Smooth muscle cell (in vitro differentiated cells): ENCODE data around the gene MYO7A. TPM values are rescaled to one million over a fixed set of nuclear protein-coding genes. Genes with fewer than 3 reads are reported as not detected.

Experiments
- DNase-seq: peaks from one replicate; lab custom pipeline; 2025; ENCODE audit not compliant: unreplicated experiment; lab: John Stamatoyannopoulos, UW
- H2AFZ ChIP-seq: fragments of 200-600 bp; sonication (generic); 2 replicates; pipeline ENCODE4 v1.6.0; 2016; ENCODE audit warnings: antibody characterized with exemption, low read depth, mild to moderate bottlenecking
- H3F3A ChIP-seq: fragments of 200-600 bp; sonication (generic); 2 replicates; pipeline ENCODE4 v1.6.0; 2017; ENCODE audit warnings: antibody characterized with exemption, low read depth
- H3K27ac ChIP-seq: fragments of 200-600 bp; sonication (generic); 2 replicates; pipeline ENCODE4 v1.5.1; 2016; ENCODE audit warnings: low read depth, mild to moderate bottlenecking
- H3K27me3 ChIP-seq: fragments of 200-600 bp; sonication (generic); 2 replicates; pipeline ENCODE4 v1.6.1; 2016; ENCODE audit warnings: low read depth, mild to moderate bottlenecking
- H3K36me3 ChIP-seq: fragments of 200-600 bp; sonication (generic); 2 replicates; pipeline ENCODE4 v1.5.1; 2016; ENCODE audit warnings: low read depth
- H3K4me1 ChIP-seq: fragments of 200-600 bp; sonication (generic); 2 replicates; pipeline ENCODE4 v1.5.1; 2016; ENCODE audit warnings: low read depth
- H3K4me2 ChIP-seq: fragments of 200-600 bp; sonication (generic); 2 replicates; pipeline ENCODE4 v1.6.0; 2016; ENCODE audit warnings: mild to moderate bottlenecking
- H3K4me3 ChIP-seq: fragments of 200-600 bp; sonication (generic); 2 replicates; pipeline ENCODE4 v1.5.1; 2016; ENCODE audit warnings: mild to moderate bottlenecking
- H3K79me2 ChIP-seq: fragments of 200-600 bp; sonication (generic); 2 replicates; pipeline ENCODE4 v1.6.0; 2016; ENCODE audit warnings: low read depth, mild to moderate bottlenecking
- H3K9ac ChIP-seq: fragments of 200-600 bp; sonication (generic); 2 replicates; pipeline ENCODE4 v1.6.0; 2016; ENCODE audit warnings: low read depth
- H3K9me3 ChIP-seq: fragments of 200-600 bp; sonication (generic); replicated peaks from 2 replicates; pipeline ENCODE4 v1.5.1; 2016; ENCODE audit warnings: low read depth
- H4K20me1 ChIP-seq: fragments of 200-600 bp; sonication (generic); 2 replicates; pipeline ENCODE4 v1.6.0; 2016; ENCODE audit warnings: low read depth
- WGBS: methylation state at CpG from one replicate; pipeline ENCODE4 v1.1.7; 2016; ENCODE audit warnings: low lambda C conversion rate; 5-methylcytosine and 5-hydroxymethylcytosine counted together
- polyA plus RNA-seq: library from polyadenylated mRNA; unstranded; fragments of >200 nt; fragmentation: Nextera tagmentation; extraction: Ambion mirVana; gene quantifications from 2 replicates; pipeline ENCODE4 v1.2.1, GENCODE V29; 2016
- total RNA-seq: library from RNA; depleted of rRNA; stranded (reverse); fragments of >200 nt; gene quantifications from 2 replicates; pipeline ENCODE4 v1.2.3, GENCODE V29; 2014
- TF ChIP-seq, protein P1 (sequence below): fragments of 200-600 bp; sonication (generic); IDR thresholded peaks from 2 replicates; pipeline ENCODE4 v1.5.1; 2017; ENCODE audit warnings: borderline replicate concordance, mild to moderate bottlenecking, antibody characterized with exemption; ENCODE audit not compliant: insufficient read depth, poor library complexity, severe bottlenecking

The MYO7A gene
- total and polyA plus RNA-seq, 2 experiments from 2014 or later: 0.08 to 0.18 TPM

- 93% methylated on average over 3 of the region's 3 CpGs for WGBS
- Histone ChIP-seq H3K9me3 (no peaks in the 10 kb centered on the region), H3K27ac (no peak overlapping the region), H3K4me2 (no peak overlapping the region), H3K79me2 (no peaks in the 10 kb centered on the region), H3K4me3 (no peak overlapping the region), H3K27me3 (no peaks in the 10 kb centered on the region), H4K20me1 (peaks cover 21% of the 10 kb centered on the region), H3K4me1 (no peaks in the 10 kb centered on the region), H3K9ac (no peak overlapping the region), H2AFZ (no peak overlapping the region), H3K36me3 (no peaks in the 10 kb centered on the region), H3F3A (no peaks in the 10 kb centered on the region)
- TF ChIP-seq, protein P1, sequence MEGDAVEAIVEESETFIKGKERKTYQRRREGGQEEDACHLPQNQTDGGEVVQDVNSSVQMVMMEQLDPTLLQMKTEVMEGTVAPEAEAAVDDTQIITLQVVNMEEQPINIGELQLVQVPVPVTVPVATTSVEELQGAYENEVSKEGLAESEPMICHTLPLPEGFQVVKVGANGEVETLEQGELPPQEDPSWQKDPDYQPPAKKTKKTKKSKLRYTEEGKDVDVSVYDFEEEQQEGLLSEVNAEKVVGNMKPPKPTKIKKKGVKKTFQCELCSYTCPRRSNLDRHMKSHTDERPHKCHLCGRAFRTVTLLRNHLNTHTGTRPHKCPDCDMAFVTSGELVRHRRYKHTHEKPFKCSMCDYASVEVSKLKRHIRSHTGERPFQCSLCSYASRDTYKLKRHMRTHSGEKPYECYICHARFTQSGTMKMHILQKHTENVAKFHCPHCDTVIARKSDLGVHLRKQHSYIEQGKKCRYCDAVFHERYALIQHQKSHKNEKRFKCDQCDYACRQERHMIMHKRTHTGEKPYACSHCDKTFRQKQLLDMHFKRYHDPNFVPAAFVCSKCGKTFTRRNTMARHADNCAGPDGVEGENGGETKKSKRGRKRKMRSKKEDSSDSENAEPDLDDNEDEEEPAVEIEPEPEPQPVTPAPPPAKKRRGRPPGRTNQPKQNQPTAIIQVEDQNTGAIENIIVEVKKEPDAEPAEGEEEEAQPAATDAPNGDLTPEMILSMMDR: no peak
- DNase-seq: no peak
These were observed 39.0 kb upstream of the MYO7A start for GRCh38 chr11:77089004-77089545.

DNA sequence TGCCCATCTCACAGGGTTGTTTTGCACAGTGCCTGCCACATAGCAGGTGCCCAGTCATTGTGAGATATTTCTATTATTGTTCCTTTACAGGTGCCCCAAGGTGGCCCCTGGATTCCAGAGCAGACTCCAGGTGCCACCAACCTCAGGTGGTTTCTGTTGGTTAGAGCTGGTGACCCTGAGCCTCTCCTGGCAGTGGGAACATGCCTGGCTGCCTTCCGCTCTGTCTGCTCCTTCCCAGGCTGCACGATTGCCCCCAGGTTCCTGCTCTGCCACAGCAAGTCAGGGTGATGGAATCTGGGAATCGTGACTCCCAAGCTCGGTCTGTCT, 38.0 kb upstream of the MYO7A start:
- no peaks in the 10 kb centered on the region for H3K27me3 ChIP-seq
- no peaks in the 10 kb centered on the region for H3K36me3 ChIP-seq
- no peaks in the 10 kb centered on the region for H3K79me2 ChIP-seq
- TF ChIP-seq, protein P1: no peak
- no peak overlapping the region for H2AFZ ChIP-seq
- H4K20me1 ChIP-seq: peaks cover 21% of the 10 kb centered on the region
- H3K4me1 ChIP-seq: no peaks in the 10 kb centered on the region
- H3K9me3 ChIP-seq: no peaks in the 10 kb centered on the region
- no peak overlapping the region for H3K27ac ChIP-seq
- H3K9ac ChIP-seq: no peak overlapping the region
- H3K4me2 ChIP-seq: no peak overlapping the region
- no peak for DNase-seq
- H3F3A ChIP-seq: no peaks in the 10 kb centered on the region
- H3K4me3 ChIP-seq: no peak overlapping the region
- 92% methylated on average over 4 of the region's 4 CpGs for WGBS

DNA sequence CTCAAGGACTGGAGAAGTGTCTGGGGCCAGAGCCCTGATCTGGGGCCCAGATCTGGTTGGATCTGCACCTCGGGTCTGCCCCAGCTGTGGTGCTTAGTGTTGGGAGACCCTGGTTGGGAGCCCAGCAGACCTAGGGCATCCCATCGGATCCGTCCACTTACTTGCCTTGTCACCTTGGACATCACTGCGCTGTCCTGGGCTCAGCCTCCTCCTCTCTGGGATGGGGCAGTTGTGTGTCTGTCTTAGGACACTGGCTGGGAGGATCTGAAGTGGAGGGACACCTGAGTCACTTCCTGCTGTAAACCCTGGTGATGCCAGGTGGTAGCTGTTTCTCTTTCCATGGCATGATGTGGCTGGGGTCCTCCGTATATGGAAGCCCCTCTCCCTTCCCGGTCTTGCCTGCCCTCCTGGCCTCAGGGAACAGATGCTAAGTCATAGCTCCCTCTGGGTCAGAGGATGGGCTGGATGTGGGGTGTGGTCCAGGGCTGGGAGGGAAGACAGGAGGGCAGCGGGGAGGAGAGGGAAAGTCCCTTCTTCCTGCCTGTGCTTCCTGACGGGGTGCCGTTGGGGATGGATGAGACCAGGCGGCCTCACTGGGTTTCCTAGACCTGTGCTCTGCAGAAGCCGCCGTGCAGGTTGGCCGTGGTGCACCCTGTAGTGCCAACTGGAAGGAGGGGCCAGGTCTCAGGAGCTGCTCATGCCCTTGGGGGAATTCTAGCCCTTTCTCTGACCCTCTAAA, 37.5 kb upstream of the MYO7A start:
- H3K36me3 ChIP-seq: no peaks in the 10 kb centered on the region
- H3K79me2 ChIP-seq: no peaks in the 10 kb centered on the region
- no peak for DNase-seq
- H2AFZ ChIP-seq: no peak overlapping the region
- WGBS: 79% methylated on average over 13 of the region's 13 CpGs
- no peak overlapping the region for H3K9ac ChIP-seq
- no peaks in the 10 kb centered on the region for H3K27me3 ChIP-seq
- H3K4me1 ChIP-seq: no peaks in the 10 kb centered on the region
- H3K27ac ChIP-seq: no peak overlapping the region
- TF ChIP-seq, protein P1: no peak
- no peaks in the 10 kb centered on the region for H3F3A ChIP-seq
- H3K4me3 ChIP-seq: no peak overlapping the region
- no peak overlapping the region for H3K4me2 ChIP-seq
- H3K9me3 ChIP-seq: no peaks in the 10 kb centered on the region
- peaks cover 21% of the 10 kb centered on the region for H4K20me1 ChIP-seq
